ENCODE measurements around the gene TNNI3K. TPM values are rescaled to one million over a fixed set of nuclear protein-coding genes. Genes with fewer than 3 reads are reported as not detected.

Gene TNNI3K
- total and polyA plus RNA-seq, 2 of the 8 experiments (the other 6 are each of a cell fraction or from before 2014, with no cell fraction given): 0.41 to 0.48 TPM

GRCh38 chr1:74437035-74437434, 201.8 kb downstream of the TNNI3K start:
- Histone ChIP-seq H4K91ac (replicated peaks; ENCODE audit: insufficient read length, low read length) (no peak overlapping the region), H3K79me2 (ENCODE audit: control insufficient read depth in 1 of 2, insufficient read depth in 2 of 2, low read length in 2 of 2) (no peaks in the 10 kb centered on the region), H2BK15ac (ENCODE audit: low read length) (no peak overlapping the region), H3K56ac (replicated peaks; ENCODE audit: insufficient read length, low read depth, low read length) (no peak overlapping the region), H4K20me1 (replicated peaks in 1 of 2; ENCODE audit: control insufficient read depth in 1 of 2, insufficient read depth in 2 of 2, low read length in 2 of 2) (no peaks in the 10 kb centered on the region), H2BK12ac (ENCODE audit: low read depth, low read length) (no peak overlapping the region), H4K8ac (ENCODE audit: extremely low read depth, insufficient read depth, low read length) (no peak overlapping the region), H3K23me2 (ENCODE audit: low read depth, low read length) (no peaks in the 10 kb centered on the region), H3K14ac (ENCODE audit: insufficient read length) (no peak overlapping the region), H2BK20ac (ENCODE audit: low read length) (no peak overlapping the region), H3K23ac (ENCODE audit: insufficient read length) (no peak overlapping the region), H3K4me2 (ENCODE audit: insufficient read depth in 1 of 2, low read depth in 2 of 2, low read length in 2 of 2) (no peak overlapping the region), H3K4ac (replicated peaks; ENCODE audit: insufficient read length, low read depth, low read length) (no peak overlapping the region), H3K27ac (ENCODE audit: low read depth, low read length) (no peak overlapping the region), H3K79me1 (ENCODE audit: low read depth, low read length) (no peaks in the 10 kb centered on the region), H4K5ac (ENCODE audit: insufficient read length, low read depth, low read length) (no peak overlapping the region), H3K36me3 (ENCODE audit: control insufficient read depth in 2 of 4, insufficient read depth in 4 of 4, low read length in 3 of 4) (no peaks in the 10 kb centered on the region), H3K4me1 (replicated peaks in 1 of 4; ENCODE audit: control insufficient read depth in 3 of 4, insufficient read depth in 4 of 4, low read length in 3 of 4) (no peaks in the 10 kb centered on the region), H3K9ac (replicated peaks in 1 of 4; ENCODE audit: extremely low read depth in 1 of 4, low read depth in 3 of 4, low read length in 3 of 4) (no peak overlapping the region), H3K4me3 (ENCODE audit: extremely low read depth in 1 of 4, insufficient read depth in 2 of 4, low read depth in 3 of 4, low read length in 4 of 4) (no peak overlapping the region), H2AFZ (ENCODE audit: low read length) (no peak overlapping the region), H3K18ac (ENCODE audit: extremely low read depth, low read length) (no peak overlapping the region), H3K27me3 (replicated peaks in 1 of 4; ENCODE audit: control insufficient read depth in 3 of 4, extremely low read depth in 1 of 4, insufficient read depth in 3 of 4, low read length in 3 of 4) (no peaks in the 10 kb centered on the region), H2BK120ac (replicated peaks; ENCODE audit: low read depth, low read length) (no peak overlapping the region), H2BK5ac (ENCODE audit: low read depth, low read length) (no peak overlapping the region), H3K9me3 (ENCODE audit: insufficient read depth in 2 of 2, low read depth in 1 of 2, low read length in 1 of 2) (no peaks in the 10 kb centered on the region), H2AK5ac (ENCODE audit: low read depth, low read length) (no peak overlapping the region)
- FAIRE-seq (no peak), DNase-seq (ENCODE audit: low read depth in 1 of 2, low spot score in 2 of 2) (no peak)
- POLR2A ChIA-PET (ENCODE audit: partially characterized antibody): no interaction called here
- WGBS, 2 experiments (ENCODE audit: extremely low coverage in 1 of 2, insufficient coverage in 1 of 2, insufficient read length in 1 of 2, insufficient replicate concordance in 2 of 2, low coverage in 1 of 2, low lambda C conversion rate in 2 of 2, missing lambda C conversion rate in 1 of 2): 90% methylated on average over 1 of the region's 1 CpG; no CpG with 5 or more reads in 1 of the 2 experiments
- CTCF ChIA-PET (ENCODE audit: partially characterized antibody): no interaction called here
- no peak for TF ChIP-seq JUND (IDR thresholded peaks at IDR 0.05; ENCODE audit: low read length)
- no peak for TF ChIP-seq KDM1A (IDR thresholded peaks at IDR 0.05; ENCODE audit: borderline replicate concordance, low read length)
- no peak for TF ChIP-seq CEBPB (IDR thresholded peaks at IDR 0.05; ENCODE audit: low read depth, low read length)
- no peak for TF ChIP-seq YY1 (IDR thresholded peaks at IDR 0.05; ENCODE audit: low read depth, low read length)
- TF ChIP-seq ATF2 (IDR thresholded peaks at IDR 0.05; ENCODE audit: low read length): no peak
- TF ChIP-seq SIRT6 (IDR thresholded peaks at IDR 0.05; ENCODE audit: low read length): no peak
- TF ChIP-seq CREB1 (IDR thresholded peaks at IDR 0.05): no peak
- TF ChIP-seq KDM5A (IDR thresholded peaks at IDR 0.05; ENCODE audit: low read length): no peak

Measured in H1 (cell line).